DND-41 (cell line): Measurements from ENCODE around the gene PGAP3.
A peak's percentile ranks its signal among the peaks of the same experiment; 100 is the strongest.

Experiments used
- ATAC-seq: fragments of 200-7000 bp; cut with Tn5 transposase; 3 replicates; pipeline ENCODE4 v1.9.1; 2021; ENCODE audit warnings: low read depth; ENCODE audit not compliant: insufficient read depth
- DNase-seq: peaks from one replicate; pipeline ENCODE4 v3.0.0-alpha.2; 2020
- H2AFZ ChIP-seq: 2 replicates; pipeline ENCODE4 v1.6.0; 2012; ENCODE audit warnings: low read depth, low read length
- H3K27ac ChIP-seq: 2 replicates; pipeline ENCODE4 v1.5.1; 2012; ENCODE audit warnings: low read length, inconsistent platforms
- H3K27me3 ChIP-seq: fragments of 200-600 bp; sonication (generic); 2 replicates; pipeline ENCODE4 v1.6.0; 2012; ENCODE audit warnings: low read length, mild to moderate bottlenecking, inconsistent platforms; ENCODE audit not compliant: insufficient read depth, poor library complexity
- H3K36me3 ChIP-seq: 2 replicates; pipeline ENCODE4 v1.5.1; 2012; ENCODE audit warnings: low read length, inconsistent platforms; ENCODE audit not compliant: insufficient read depth
- H3K4me1 ChIP-seq: 2 replicates; pipeline ENCODE4 v1.5.1; 2012; ENCODE audit warnings: mild to moderate bottlenecking, low read length; ENCODE audit not compliant: insufficient read depth
- H3K4me2 ChIP-seq: 2 replicates; pipeline ENCODE4 v1.6.0; 2012; ENCODE audit warnings: mild to moderate bottlenecking, moderate library complexity, low read length, inconsistent platforms; ENCODE audit not compliant: insufficient read depth
- H3K4me3 ChIP-seq, 2 experiments: fragments of 200-600 bp in 1 of 2; shearing (Covaris generic) in 1 of 2; 2 replicates each; pipeline ENCODE4 v1.5.1; 2012 to 2016; ENCODE audit warnings: inconsistent platforms in 2 of 2, low read length in 2 of 2, mild to moderate bottlenecking in 2 of 2, low read depth in 1 of 2, moderate library complexity in 1 of 2
- H3K79me2 ChIP-seq: 2 replicates; pipeline ENCODE4 v1.6.0; 2012; ENCODE audit warnings: low read length, inconsistent platforms; ENCODE audit not compliant: insufficient read depth
- H3K9ac ChIP-seq: 2 replicates; pipeline ENCODE4 v1.6.0; 2012; ENCODE audit warnings: low read depth, mild to moderate bottlenecking, inconsistent platforms, low read length, moderate library complexity
- H3K9me3 ChIP-seq: 2 replicates; pipeline ENCODE4 v1.5.1; 2012; ENCODE audit warnings: low read length, moderate library complexity, mild to moderate bottlenecking, inconsistent platforms; ENCODE audit not compliant: insufficient read depth, severe bottlenecking
- H4K20me1 ChIP-seq: 2 replicates; pipeline ENCODE4 v1.6.0; 2012; ENCODE audit warnings: low read length; ENCODE audit not compliant: insufficient read depth
- EZH2 ChIP-seq: IDR thresholded peaks from 3 replicates; pipeline ENCODE4 v1.6.1; 2012; ENCODE audit warnings: borderline replicate concordance, low read depth, mild to moderate bottlenecking, moderate library complexity, low read length, inconsistent platforms; ENCODE audit not compliant: severe bottlenecking
- TF ChIP-seq, protein P1 (sequence below): IDR thresholded peaks from 2 replicates; pipeline ENCODE4 v1.5.1; 2012; ENCODE audit warnings: borderline replicate concordance, low read length, moderate library complexity, mild to moderate bottlenecking; ENCODE audit not compliant: poor library complexity, severe bottlenecking; ENCODE audit errors: extremely low read depth

Gene PGAP3

GRCh38 chr17:39709319-39709997, 21.6 kb upstream of the PGAP3 start:
- Histone ChIP-seq H3K4me3 (no peak overlapping the region), H3K79me2 (no peaks in the 10 kb centered on the region), H3K4me1 (no peaks in the 10 kb centered on the region), H3K9ac (no peak overlapping the region; the same call in 1 of the 2 replicates), H3K27ac (no peak overlapping the region), H4K20me1 (no peaks in the 10 kb centered on the region), H3K4me2 (no peak overlapping the region), H3K27me3 (no peaks in the 10 kb centered on the region), H2AFZ (no peak overlapping the region), H3K9me3 (no peaks in the 10 kb centered on the region), H3K36me3 (no peaks in the 10 kb centered on the region)
- no peak for DNase-seq
- TF ChIP-seq, protein P1, sequence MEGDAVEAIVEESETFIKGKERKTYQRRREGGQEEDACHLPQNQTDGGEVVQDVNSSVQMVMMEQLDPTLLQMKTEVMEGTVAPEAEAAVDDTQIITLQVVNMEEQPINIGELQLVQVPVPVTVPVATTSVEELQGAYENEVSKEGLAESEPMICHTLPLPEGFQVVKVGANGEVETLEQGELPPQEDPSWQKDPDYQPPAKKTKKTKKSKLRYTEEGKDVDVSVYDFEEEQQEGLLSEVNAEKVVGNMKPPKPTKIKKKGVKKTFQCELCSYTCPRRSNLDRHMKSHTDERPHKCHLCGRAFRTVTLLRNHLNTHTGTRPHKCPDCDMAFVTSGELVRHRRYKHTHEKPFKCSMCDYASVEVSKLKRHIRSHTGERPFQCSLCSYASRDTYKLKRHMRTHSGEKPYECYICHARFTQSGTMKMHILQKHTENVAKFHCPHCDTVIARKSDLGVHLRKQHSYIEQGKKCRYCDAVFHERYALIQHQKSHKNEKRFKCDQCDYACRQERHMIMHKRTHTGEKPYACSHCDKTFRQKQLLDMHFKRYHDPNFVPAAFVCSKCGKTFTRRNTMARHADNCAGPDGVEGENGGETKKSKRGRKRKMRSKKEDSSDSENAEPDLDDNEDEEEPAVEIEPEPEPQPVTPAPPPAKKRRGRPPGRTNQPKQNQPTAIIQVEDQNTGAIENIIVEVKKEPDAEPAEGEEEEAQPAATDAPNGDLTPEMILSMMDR: no peak
- no peak for TF ChIP-seq EZH2
- no peak for ATAC-seq

DNA sequence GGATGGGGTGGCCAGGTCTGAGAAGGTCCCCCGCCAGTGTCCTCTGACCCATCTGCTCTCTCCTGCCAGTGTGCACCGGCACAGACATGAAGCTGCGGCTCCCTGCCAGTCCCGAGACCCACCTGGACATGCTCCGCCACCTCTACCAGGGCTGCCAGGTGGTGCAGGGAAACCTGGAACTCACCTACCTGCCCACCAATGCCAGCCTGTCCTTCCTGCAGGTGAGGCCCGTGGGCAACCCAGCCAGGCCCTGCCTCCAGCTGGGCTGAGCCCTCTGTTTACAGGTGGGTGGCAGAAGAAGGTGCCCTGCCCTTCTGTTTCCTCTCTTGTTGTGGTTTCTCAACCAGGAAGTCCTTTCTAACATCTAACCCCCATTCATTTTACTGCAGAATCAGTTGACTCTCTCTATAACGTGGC, 19.1 kb upstream of the PGAP3 start:
- Histone ChIP-seq H3K9ac (no peak overlapping the region), H3K27ac (no peak overlapping the region), H3K79me2 (no peaks in the 10 kb centered on the region), H2AFZ (no peak overlapping the region), H3K4me1 (no peaks in the 10 kb centered on the region), H3K4me2 (no peak overlapping the region), H4K20me1 (no peaks in the 10 kb centered on the region), H3K36me3 (no peaks in the 10 kb centered on the region), H3K4me3 (no peak overlapping the region), H3K9me3 (no peaks in the 10 kb centered on the region), H3K27me3 (no peaks in the 10 kb centered on the region)
- DNase-seq (no peak), ATAC-seq (0 out of 3 replicates have a peak, but pooled peaks have one; percentile 44)
- TF ChIP-seq, protein P1: no peak
- no peak for TF ChIP-seq EZH2

- Histone ChIP-seq H3K4me1 (no peaks in the 10 kb centered on the region), H3K36me3 (no peaks in the 10 kb centered on the region), H4K20me1 (no peaks in the 10 kb centered on the region), H3K4me2 (no peak overlapping the region), H2AFZ (no peak overlapping the region), H3K27me3 (no peaks in the 10 kb centered on the region), H3K9ac (no peak overlapping the region), H3K79me2 (no peaks in the 10 kb centered on the region), H3K4me3 (no peak overlapping the region), H3K27ac (no peak overlapping the region), H3K9me3 (no peaks in the 10 kb centered on the region)
- ATAC-seq: no peak
- no peak for TF ChIP-seq EZH2
- TF ChIP-seq, protein P1: no peak
- DNase-seq: no peak
These were observed 18.5 kb upstream of the PGAP3 start for GRCh38 chr17:39706383-39706782.
